HTERT RPE-1 (cell line): Measurements from ENCODE around the gene SIGMAR1.

ENCODE experiments used
- in situ Hi-C: fragments of 300-500 bp; cut with MboI; formaldehyde crosslinking; loops from 4 replicates; pipeline ENCODE4 v1.14.3; 2020; ENCODE audit warnings: low sequenced_read_pairs

SIGMAR1 gene

GRCh38 chr9:34637356-34638137, at the start of gene SIGMAR1:
TSS of gene SIGMAR1 (minus strand) at chr9:34637787. CDS start at chr9:34637697, 90 bp downstream.
- in situ Hi-C loops = no loop called here

DNA sequence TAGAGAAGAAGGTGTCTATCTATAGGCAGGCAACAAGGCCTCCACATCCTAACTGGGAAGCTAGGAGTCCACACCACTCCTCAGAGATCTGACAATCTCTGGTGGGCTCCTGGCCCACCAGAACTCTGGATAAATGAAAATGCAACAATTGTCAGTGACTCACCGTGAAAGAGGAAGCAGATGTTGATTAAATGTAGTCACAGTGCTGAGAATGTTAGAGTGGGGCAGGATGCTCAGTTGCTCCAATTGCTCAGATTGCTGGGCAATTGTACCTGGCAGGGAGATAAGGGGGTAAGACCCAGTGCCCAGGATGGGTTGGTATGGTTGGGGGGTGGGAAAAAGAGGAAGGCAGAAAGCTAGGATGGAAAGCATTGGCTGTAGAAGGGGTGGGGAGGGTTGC, 49.1 kb upstream of the SIGMAR1 start:
- in situ Hi-C loops = no loop called here

GRCh38 chr9:34686231-34686630, 48.6 kb upstream of the SIGMAR1 start:
- in situ Hi-C loops = no loop called here

DNA sequence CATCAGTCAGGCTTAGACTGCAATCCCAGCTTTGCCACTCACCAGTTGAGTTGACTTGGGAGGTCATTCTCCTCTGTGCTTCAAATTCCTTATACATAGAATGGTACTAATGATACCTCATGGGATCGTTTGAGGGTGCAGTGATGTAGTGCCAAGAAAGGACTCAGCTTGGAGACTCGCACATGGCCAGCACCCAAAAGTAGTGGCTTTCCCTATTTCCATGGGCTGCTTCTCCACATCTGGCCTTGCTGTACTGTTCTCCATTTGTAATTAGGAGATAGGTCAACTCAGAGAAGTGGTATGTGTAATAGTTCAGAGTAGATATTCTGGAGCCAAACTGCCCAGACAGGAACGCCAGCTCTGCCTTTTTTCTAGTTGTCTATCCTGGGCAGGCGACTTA, 48.0 kb upstream of the SIGMAR1 start:
- in situ Hi-C loops = no loop called here

DNA sequence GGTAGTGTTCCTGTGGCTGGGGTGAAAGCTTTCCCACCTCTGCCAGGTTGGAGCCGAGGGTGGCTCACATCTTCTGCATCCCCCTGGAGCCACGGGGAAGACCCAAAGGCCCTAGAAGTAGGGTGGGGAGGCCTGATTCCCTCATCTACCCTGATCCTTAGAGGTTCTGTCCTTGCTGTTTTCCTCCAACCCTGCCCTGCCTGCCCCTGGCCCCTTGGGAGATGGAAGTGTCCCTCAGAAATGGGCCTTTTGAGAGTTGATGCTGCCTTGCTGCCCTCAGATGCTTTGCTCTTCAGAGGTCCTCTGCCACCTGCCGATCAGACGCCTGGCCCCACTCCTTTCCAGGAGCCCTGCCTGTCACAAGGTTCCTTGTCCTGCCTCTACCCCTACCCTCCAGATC, 47.2 kb upstream of the SIGMAR1 start:
- in situ Hi-C loops = no loop called here

GRCh38 chr9:34684145-34684544, 46.6 kb upstream of the SIGMAR1 start:
- in situ Hi-C loops = no loop called here

DNA sequence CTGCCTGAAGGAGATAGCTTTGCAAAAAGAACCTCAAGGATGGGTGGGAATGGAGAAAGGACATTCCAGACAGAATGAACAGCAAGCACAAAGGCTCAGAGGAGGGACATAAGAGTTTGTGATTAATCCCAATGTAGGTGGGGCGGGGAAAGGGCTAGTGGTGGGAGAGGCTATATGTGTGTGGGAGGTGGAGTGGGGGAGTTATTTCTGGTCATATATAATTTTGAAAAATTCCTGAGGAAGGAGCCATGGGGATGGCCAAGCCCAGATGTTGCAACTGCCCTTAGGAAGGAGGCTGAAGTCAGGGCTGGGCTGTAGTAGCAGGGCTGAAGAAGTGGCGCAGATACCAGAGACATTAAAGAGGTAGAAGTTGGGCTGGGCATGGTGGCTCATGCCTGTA, 38.3 kb upstream of the SIGMAR1 start:
- in situ Hi-C loops = no loop called here

- in situ Hi-C loops = no loop called here
Measured at GRCh38 chr9:34675048-34675714, 37.6 kb upstream of the SIGMAR1 start.

GRCh38 chr9:34674440-34674839, 36.9 kb upstream of the SIGMAR1 start:
- in situ Hi-C loops = no loop called here

- in situ Hi-C loops = no loop called here
Measured at GRCh38 chr9:34671307-34671706, 33.7 kb upstream of the SIGMAR1 start.

- in situ Hi-C loops = no loop called here
Measured at GRCh38 chr9:34669809-34670562, 32.4 kb upstream of the SIGMAR1 start.

GRCh38 chr9:34665381-34666250, 28.0 kb upstream of the SIGMAR1 start:
- in situ Hi-C loops = no loop called here

GRCh38 chr9:34665067-34665380, 27.4 kb upstream of the SIGMAR1 start:
- in situ Hi-C loops = no loop called here

- in situ Hi-C loops = no loop called here
Measured at GRCh38 chr9:34664281-34665066, 26.9 kb upstream of the SIGMAR1 start.

DNA sequence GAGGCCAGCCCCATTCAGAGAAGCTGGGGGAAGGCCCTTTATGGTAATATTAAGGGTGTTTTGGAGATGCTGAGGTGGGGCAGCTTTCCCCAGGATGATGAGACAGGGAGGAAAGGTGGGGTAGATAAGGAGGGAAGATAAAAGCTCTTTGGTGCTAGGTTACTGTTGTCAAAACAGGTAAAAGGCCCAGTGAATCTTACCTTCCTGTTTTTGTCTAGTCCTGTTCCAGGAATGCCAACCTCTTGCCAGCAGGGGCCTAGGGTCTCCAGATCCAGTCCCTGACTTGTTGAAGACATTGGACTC, 25.7 kb upstream of the SIGMAR1 start:
- in situ Hi-C loops = no loop called here

GRCh38 chr9:34662526-34663302, 25.1 kb upstream of the SIGMAR1 start, which contains the start of gene CCL27:
TSS of gene CCL27 (minus strand) at chr9:34662657. CDS start at chr9:34662633, 24 bp downstream.
- in situ Hi-C loops = no loop called here

DNA sequence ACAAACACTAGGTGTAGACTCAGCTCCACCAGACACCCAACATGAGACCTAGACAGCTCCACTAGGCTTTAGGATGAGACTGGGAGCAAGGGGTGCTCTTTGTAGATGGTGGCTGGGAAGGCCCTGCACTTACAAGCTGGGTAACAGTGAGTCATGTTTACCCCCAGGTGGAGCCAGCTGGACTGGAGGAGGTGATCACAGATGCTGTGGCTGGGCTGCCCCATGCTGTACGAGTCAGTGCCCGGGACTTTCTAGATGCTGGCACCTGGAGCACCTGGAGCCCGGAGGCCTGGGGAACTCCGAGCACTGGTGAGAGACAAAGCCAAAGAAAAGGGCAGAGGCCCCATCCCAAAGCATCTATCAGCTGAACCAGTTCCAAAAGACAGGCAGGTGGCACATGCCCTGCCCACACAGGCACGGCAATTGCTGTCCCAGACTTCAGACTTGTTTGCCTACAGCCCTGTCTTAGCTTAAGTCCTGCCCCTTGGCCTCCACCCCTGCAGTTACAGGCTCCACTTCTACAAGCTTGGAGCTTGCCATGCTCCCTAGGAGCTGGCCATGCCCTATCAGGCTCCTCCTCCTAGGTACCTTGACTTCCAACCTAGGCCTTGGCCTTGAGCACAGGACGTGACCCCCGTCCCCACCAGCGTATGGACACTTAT, 22.1 kb upstream of the SIGMAR1 start:
- in situ Hi-C loops = no loop called here

- in situ Hi-C loops = no loop called here
Measured at GRCh38 chr9:34658461-34658860, 20.9 kb upstream of the SIGMAR1 start.

GRCh38 chr9:34656992-34657391, 19.4 kb upstream of the SIGMAR1 start:
- in situ Hi-C loops = no loop called here
